A673 (cell line): ENCODE results near the gene CDH1. TPM values are rescaled to one million over a fixed set of nuclear protein-coding genes. Genes with fewer than 3 reads are reported as not detected.

Experiments
- BruUV-seq: library from RNA; stranded (reverse); fragments of 400-500 nt; replicated peaks from 2 replicates; lab custom pipeline; 2021; lab: Mats Ljungman, UMichigan
- CTCF ChIA-PET: fragments of 300-600 bp; sonication (Branson Sonifier 250); formaldehyde crosslinking; loops from one replicate; lab custom pipeline; 2022; ENCODE audit warnings: antibody characterized with exemption; lab: Charles Lee
- POLR2A ChIA-PET: fragments of 300-600 bp; sonication (Branson Sonifier 250); formaldehyde crosslinking; loops from one replicate; lab custom pipeline; 2022; ENCODE audit warnings: antibody characterized with exemption; ENCODE audit not compliant: low non-redundant PET; lab: Charles Lee
- DNase-seq: peaks from one replicate; pipeline ENCODE4 v3.0.0-alpha.2; 2015; ENCODE audit warnings: low spot score
- H3K27ac ChIP-seq: fragments of 200-600 bp; sonication (generic); 2 replicates; pipeline ENCODE4 v1.5.1; 2016; ENCODE audit warnings: mixed run types, low read depth, mild to moderate bottlenecking, mixed read lengths, antibody characterized with exemption, low read length; ENCODE audit not compliant: poor library complexity, severe bottlenecking
- H3K27me3 ChIP-seq: fragments of 200-600 bp; sonication (generic); replicated peaks from 2 replicates; pipeline ENCODE4 v1.6.1; 2017; ENCODE audit warnings: mixed run types, low read depth, mild to moderate bottlenecking, mixed read lengths, antibody characterized with exemption, low read length; ENCODE audit not compliant: insufficient read depth, poor library complexity
- H3K36me3 ChIP-seq: fragments of 200-600 bp; sonication (generic); 2 replicates; pipeline ENCODE4 v1.6.1; 2016; ENCODE audit warnings: mixed run types, mild to moderate bottlenecking, mixed read lengths, antibody characterized with exemption, low read length; ENCODE audit not compliant: insufficient read depth, poor library complexity, severe bottlenecking
- H3K4me1 ChIP-seq: fragments of 200-600 bp; sonication (generic); 2 replicates; pipeline ENCODE4 v1.6.1; 2017; ENCODE audit warnings: mixed run types, mild to moderate bottlenecking, mixed read lengths, antibody characterized with exemption, low read length; ENCODE audit not compliant: insufficient read depth, poor library complexity, severe bottlenecking
- H3K4me3 ChIP-seq: fragments of 200-600 bp; sonication (generic); 2 replicates; pipeline ENCODE4 v1.5.1; 2016; ENCODE audit warnings: low read depth, mixed run types, mild to moderate bottlenecking, mixed read lengths, low read length; ENCODE audit not compliant: poor library complexity, severe bottlenecking
- H3K9me3 ChIP-seq: fragments of 200-600 bp; sonication (generic); 2 replicates; pipeline ENCODE4 v1.6.1; 2016; ENCODE audit warnings: mixed run types, low read depth, mild to moderate bottlenecking, mixed read lengths, antibody characterized with exemption, low read length; ENCODE audit not compliant: poor library complexity, severe bottlenecking
- EZH2 ChIP-seq: fragments of 200-600 bp; sonication (generic); IDR thresholded peaks from 2 replicates; pipeline ENCODE4 v1.6.1; 2017; ENCODE audit warnings: borderline replicate concordance, low read depth, mild to moderate bottlenecking, mixed read lengths, antibody characterized with exemption, low read length; ENCODE audit not compliant: poor library complexity, severe bottlenecking
- intact Hi-C: fragments of 100-400 bp; cut with micrococcal nuclease; formaldehyde crosslinking; loops from one replicate; pipeline ENCODE4 v1.10.0; 2022; ENCODE audit not compliant: unreplicated experiment
- total RNA-seq: library from RNA; stranded (reverse); gene quantifications from 2 replicates; pipeline ENCODE4 v1.2.3, GENCODE V29; 2021
- TF ChIP-seq, protein P1 (sequence below): fragments of 300-800, 200-600 bp; sonication (generic); conservative IDR thresholded peaks from 2 replicates; pipeline ENCODE4 v1.5.1; 2017; ENCODE audit warnings: low read depth, mild to moderate bottlenecking, antibody characterized with exemption, low read length, moderate library complexity, mixed read lengths

The CDH1 gene
- total RNA-seq, 1 experiment from 2014 or later = 0.06 TPM

DNA sequence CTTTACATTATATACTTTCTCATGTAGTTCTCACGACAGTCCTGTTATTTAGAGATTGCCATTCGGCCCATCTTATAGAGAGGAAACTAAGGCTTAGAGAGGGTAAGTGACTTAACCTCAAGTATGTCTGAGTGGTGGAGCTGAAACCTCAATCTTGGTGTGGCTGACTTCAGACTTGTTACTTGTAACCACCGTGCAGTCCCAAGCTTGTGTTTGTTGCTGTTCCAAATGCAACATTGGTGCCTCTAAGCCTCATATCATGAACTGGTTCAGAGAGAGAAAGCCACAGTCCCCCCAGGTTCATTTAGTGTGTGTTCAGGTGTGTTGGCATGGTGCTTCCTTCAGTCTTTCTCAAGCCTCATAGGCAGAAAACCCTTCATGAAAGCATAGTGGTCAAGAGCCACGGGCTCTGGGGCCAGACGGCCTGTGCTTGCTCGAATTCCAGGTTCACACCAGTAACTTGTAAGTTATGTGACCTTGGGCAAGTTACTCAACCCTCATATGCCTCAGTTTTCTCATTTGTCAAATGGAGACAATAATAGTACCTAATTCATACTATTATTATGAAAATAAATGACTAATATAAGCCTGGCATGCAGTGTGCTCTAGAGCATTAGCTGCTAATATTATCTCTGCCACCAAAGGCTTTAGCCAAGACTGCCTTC, 39.9 kb downstream of the CDH1 start:
- DNase-seq = no peak
- CTCF ChIA-PET = no interaction called here
- Histone ChIP-seq H3K4me1 (no peaks in the 10 kb centered on the region), H3K9me3 (no peaks in the 10 kb centered on the region), H3K27me3 (no peaks in the 10 kb centered on the region), H3K36me3 (no peaks in the 10 kb centered on the region), H3K27ac (no peak overlapping the region), H3K4me3 (no peak overlapping the region)
- TF ChIP-seq, protein P1, sequence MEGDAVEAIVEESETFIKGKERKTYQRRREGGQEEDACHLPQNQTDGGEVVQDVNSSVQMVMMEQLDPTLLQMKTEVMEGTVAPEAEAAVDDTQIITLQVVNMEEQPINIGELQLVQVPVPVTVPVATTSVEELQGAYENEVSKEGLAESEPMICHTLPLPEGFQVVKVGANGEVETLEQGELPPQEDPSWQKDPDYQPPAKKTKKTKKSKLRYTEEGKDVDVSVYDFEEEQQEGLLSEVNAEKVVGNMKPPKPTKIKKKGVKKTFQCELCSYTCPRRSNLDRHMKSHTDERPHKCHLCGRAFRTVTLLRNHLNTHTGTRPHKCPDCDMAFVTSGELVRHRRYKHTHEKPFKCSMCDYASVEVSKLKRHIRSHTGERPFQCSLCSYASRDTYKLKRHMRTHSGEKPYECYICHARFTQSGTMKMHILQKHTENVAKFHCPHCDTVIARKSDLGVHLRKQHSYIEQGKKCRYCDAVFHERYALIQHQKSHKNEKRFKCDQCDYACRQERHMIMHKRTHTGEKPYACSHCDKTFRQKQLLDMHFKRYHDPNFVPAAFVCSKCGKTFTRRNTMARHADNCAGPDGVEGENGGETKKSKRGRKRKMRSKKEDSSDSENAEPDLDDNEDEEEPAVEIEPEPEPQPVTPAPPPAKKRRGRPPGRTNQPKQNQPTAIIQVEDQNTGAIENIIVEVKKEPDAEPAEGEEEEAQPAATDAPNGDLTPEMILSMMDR = no peak
- TF ChIP-seq EZH2 = no peak
- BruUV-seq = no TSS peak
- intact Hi-C loops = no loop called here
- POLR2A ChIA-PET = no interaction called here

DNA sequence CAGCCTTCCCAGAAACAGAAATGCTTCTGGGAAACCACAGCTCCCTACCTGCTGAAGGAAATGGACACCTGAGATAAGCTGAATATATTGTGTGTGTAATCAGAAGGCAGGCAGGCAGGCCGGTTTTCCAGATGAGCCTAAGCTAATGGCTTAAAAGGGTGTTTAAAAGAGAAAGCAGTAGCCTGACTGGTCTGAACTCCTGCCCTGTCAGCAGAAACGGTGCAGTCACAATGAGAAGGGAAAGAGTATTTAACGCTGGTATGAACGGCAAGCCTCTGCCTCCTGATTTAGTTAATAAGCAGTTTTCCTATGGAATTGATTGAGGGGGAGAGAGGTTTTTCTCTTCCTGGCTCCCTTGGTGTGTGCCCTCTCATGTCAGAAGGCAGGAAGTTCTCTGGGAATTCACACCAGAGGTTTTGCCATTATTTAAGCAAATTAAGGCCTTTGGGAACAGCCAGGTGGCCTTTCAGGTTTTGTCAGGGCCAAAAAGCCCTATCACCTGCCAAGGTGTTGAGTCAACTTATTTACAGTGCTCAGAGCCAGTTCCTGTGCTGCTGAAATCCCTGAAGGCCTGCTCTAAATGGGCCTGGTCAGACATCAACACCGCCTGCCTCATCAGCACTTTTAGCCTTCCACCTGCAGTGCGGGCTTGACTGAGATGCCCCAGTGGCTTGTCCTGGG, 41.6 kb downstream of the CDH1 start:
- Histone ChIP-seq H3K4me1 (no peaks in the 10 kb centered on the region), H3K9me3 (no peaks in the 10 kb centered on the region), H3K36me3 (no peaks in the 10 kb centered on the region), H3K4me3 (no peak overlapping the region), H3K27me3 (no peaks in the 10 kb centered on the region), H3K27ac (no peak overlapping the region)
- no peak for DNase-seq
- POLR2A ChIA-PET = no interaction called here
- CTCF ChIA-PET = no interaction called here
- intact Hi-C loops = no loop called here
- TF ChIP-seq EZH2 = no peak
- TF ChIP-seq, protein P1 = no peak
- BruUV-seq = no TSS peak

DNA sequence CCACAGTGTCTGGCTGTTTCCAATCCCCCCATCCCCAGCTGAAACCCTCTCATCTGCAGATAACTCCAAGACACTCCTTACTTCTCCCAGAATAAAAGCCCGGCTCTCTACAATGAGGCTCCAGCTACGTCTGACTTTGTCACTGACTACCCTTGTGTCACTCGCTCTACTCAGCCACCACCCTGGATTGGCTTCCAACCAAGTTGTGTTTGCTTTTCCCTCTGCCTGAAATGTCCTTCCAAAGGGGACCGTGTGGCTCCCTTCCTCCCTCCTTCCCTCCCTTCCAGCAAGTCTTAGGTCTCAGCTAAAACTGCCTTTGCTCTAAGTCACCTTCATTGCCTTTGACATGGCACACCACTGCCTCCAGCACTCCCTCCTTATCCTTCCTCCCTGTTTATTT, 42.8 kb downstream of the CDH1 start:
- no TSS peak for BruUV-seq
- DNase-seq = no peak
- Histone ChIP-seq H3K9me3 (no peaks in the 10 kb centered on the region), H3K4me1 (no peaks in the 10 kb centered on the region), H3K27ac (no peak overlapping the region), H3K27me3 (no peaks in the 10 kb centered on the region), H3K36me3 (no peaks in the 10 kb centered on the region), H3K4me3 (no peak overlapping the region)
- intact Hi-C loops = no loop called here
- POLR2A ChIA-PET = interaction anchor here (0.6 kb wide), 1 partner anchor 39 kb away, joined by 15 read pairs; no protein-coding TSS in a partner anchor
- TF ChIP-seq, protein P1 = no peak
- TF ChIP-seq EZH2 = no peak
- CTCF ChIA-PET = no interaction called here
